GM21515 (cell line): ENCODE results near the gene NCF4.

Experiments
- ATAC-seq: cut with Tn5 transposase; IDR thresholded peaks from one replicate; pipeline ENCODE4 v1.9.1; 2021; ENCODE audit not compliant: unreplicated experiment

Gene NCF4

GRCh38 chr22:36860821-36861659 lies at the start of gene NCF4:
Gene NCF4, plus strand, starts transcription at chr22:36861006. Its CDS starts 166 bp downstream, at chr22:36861172.
- peak; percentile 57 for ATAC-seq

DNA sequence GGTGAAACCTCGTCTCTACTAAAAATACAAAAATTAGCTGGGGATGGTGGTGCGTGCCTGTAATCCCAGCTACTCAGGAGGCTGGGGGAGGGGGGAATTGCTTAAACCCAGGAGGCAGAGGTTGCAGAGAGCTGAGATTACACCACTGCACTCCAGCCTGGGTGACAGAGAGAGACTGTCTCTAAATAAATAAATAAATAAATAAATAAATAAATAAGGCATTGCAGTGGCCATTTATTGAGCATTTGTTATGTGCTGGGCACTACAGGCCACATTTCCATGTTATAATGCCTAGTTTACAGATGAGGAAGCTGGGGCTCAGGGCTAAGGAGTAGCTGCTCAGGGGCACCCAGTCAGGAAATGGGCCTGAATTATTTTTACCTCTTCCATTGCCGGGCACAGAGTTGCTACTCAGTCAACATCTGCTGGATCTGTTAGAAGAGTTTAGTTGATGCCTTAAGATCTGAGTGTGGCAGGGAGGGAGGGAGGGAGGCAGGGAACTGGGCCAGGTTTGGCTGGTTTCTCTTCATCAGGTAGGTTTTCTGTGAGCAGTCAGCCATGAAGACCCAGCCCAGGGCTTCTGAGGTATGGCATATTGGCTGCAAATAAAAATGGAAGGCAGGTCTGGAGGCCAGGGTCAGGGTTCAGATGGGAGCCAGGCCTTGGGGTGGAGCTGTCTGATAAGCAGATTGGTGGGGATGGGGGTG lies 49.6 kb upstream of the NCF4 start:
- ATAC-seq: no peak

GRCh38 chr22:36814801-36815200 lies 46.0 kb upstream of the NCF4 start:
- no peak for ATAC-seq

GRCh38 chr22:36815558-36816338 lies 45.1 kb upstream of the NCF4 start:
- ATAC-seq: no peak

GRCh38 chr22:36816339-36816635 lies 44.5 kb upstream of the NCF4 start:
- ATAC-seq: no peak

- no peak for ATAC-seq
Observed at GRCh38 chr22:36816636-36817524, 43.9 kb upstream of the NCF4 start, which contains the start of gene PVALB. Gene PVALB, minus strand, starts transcription at chr22:36817035. Its CDS starts 30 bp downstream, at chr22:36817005.

DNA sequence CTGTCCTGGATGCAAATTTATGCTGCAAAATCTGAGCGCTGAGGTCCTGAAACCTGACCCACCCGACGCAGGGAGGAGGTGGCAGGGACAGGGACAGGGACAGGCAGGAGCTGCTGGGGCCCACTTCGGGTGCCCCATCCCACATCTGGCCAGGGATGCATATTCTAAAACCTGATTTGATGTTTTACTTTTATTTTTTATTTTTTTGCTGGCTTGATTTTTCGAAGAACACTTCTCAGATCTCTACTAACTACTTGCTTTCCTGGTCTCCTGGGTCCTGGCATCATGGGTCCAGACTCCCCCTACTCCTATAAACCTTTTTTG lies 43.3 kb upstream of the NCF4 start:
- ATAC-seq: no peak

DNA sequence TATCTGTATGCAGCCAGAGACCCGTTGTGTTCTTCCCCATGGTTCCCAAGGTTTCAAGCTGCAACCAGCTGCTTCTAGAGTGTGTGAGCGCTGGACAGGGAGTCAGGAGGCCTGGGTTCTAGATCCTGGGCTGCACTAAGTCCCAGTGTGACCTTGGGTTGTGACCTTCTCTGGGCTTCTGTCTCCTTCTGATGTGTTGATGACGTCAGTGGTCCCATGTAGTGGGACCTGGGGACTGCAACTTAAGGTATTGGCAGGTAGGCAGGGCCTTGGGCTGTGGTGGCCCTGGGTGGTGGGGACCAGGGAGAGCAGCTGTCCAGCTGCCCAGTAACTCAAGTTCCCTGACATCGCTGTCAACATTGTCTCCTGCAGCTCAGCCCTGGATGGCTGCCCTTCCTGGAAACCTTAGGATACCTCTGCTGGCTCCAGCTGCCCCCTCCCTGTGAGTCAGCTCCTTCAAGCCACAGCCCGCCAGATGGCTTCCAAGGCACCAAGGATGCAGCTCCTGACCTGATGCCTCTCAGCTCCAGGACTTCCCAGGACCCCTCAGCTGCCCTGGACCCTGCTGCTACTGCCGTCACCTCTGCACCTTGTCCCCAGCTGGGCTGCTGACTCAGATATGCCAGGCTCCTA lies 42.7 kb upstream of the NCF4 start:
- ATAC-seq: no peak

DNA sequence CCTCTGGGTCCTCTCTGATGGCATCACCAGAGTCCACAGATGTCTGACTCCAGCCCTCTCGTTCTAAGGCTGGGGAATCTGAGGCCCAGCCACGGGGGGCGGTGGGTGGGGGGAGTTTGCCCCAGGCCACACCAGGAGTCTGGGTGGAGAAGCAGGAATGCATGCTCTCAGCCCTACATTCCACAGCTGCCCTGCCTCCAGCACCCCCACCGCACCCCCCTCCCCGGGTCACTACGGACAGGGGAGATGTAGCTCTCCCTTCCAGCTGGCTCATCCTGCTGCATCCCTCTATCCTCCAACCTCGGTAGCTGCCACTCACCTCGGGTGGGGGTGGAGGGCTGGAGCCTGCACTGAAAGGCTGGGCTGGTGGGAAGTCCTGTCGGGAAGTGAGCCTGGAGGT lies 41.7 kb upstream of the NCF4 start:
- ATAC-seq: no peak

GRCh38 chr22:36822581-36822980 lies 38.2 kb upstream of the NCF4 start:
- ATAC-seq: no peak

DNA sequence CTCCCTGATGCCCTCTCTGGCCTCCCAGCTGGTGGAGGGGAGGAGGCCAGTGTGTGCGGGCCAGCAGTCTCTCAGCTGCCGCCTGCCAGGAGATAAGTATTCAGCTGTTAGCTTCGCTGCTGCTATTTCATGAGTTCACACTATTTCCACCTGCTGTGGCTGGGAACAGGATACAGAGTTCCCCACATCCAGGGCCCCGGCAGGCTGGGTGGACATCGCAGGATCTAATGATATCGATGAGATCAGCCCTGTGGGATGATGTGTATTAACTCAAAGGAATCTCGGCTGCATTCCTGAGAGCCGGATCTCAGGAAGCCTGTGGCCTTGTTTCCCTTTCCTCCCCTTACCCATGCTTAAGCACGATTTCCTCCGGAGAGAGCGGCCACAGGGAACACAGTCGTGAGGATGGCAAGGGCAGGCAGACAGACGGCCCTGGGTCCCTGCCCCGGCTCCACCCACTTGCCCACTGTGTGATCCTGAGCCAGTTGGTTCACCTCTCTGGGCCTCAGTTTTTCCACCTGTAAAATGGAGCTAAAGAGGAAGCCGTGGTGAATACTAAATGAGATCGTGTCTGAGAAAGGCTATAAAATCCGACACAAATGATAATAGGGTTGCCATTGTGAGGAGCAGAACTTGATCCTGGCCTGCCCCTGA lies 37.5 kb upstream of the NCF4 start:
- ATAC-seq: no peak

DNA sequence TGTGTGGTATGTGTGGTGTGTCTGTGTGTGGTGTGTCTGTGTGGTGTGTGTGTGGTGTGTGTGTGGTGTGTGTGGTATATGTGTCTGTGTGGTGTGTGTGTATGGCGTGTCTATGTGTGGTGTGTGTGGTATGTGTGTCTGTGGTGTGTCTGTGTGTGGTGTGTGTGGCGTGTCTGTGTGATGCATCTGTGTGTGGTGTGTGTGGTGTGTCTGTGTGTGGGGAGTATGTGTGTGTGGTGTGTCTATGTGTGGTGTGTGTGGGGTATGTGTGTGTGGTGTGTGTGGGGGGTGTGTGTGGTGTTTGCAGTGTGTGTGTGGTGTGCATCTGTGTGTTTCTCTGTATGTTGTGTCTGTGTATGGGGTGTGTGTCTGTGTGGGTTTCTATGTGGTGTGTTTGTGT lies 36.2 kb upstream of the NCF4 start:
- ATAC-seq: no peak

- ATAC-seq: no peak
Observed at GRCh38 chr22:36826262-36826661, 34.5 kb upstream of the NCF4 start.

GRCh38 chr22:36828815-36829214 lies 32.0 kb upstream of the NCF4 start:
- no peak for ATAC-seq

- no peak for ATAC-seq
Observed at GRCh38 chr22:36829370-36830002, 31.3 kb upstream of the NCF4 start.

GRCh38 chr22:36830601-36831000 lies 30.2 kb upstream of the NCF4 start:
- no peak for ATAC-seq

- ATAC-seq: no peak
Observed at GRCh38 chr22:36831206-36831605, 29.6 kb upstream of the NCF4 start.

- no peak for ATAC-seq
Observed at GRCh38 chr22:36831717-36832116, 29.1 kb upstream of the NCF4 start.

DNA sequence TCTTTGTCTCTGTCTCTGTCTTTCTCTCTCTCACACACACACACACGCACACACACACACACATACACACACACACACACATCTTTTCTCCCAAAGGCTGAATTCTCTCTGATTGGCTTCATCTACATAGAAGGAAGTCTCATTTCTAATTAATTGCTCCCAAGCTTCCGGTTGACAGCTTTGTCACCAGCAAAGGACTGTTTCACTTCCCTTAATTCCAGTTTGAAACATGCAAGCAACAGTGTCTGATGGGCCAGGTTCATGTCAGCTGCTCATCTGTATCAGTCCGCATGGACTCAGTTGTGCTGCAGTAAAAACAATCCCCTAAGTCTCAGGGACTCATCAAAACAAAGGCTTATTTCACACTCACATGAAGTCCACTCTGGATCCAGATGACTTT lies 27.7 kb upstream of the NCF4 start:
- ATAC-seq: no peak
